Measurements from ENCODE around the gene COL19A1. TPM values are rescaled to one million over a fixed set of nuclear protein-coding genes. Genes with fewer than 3 reads are reported as not detected.

Gene COL19A1
- polyA plus RNA-seq, 1 of the 3 experiments (the other 2 are of a cell fraction) = 0.15 TPM

- Histone ChIP-seq H3K4me1 (ENCODE audit: control insufficient read depth in 1 of 2, insufficient read depth in 2 of 2, low read depth in 1 of 2, low read length in 1 of 2) (no peaks in the 10 kb centered on the region), H3K27me3 (ENCODE audit: insufficient read depth) (no peaks in the 10 kb centered on the region), H3K9ac (no peak overlapping the region), H3K9me2 (no peaks in the 10 kb centered on the region), H3F3A (replicated peaks; ENCODE audit: insufficient read depth) (no peaks in the 10 kb centered on the region), H3K4me3 (ENCODE audit: low read depth in 2 of 2, low read length in 1 of 2) (no peak overlapping the region), H3K9me3 (no peaks in the 10 kb centered on the region), H3K36me3 (replicated peaks in 1 of 2; ENCODE audit: control insufficient read depth in 1 of 2, insufficient read depth in 2 of 2, low read length in 1 of 2) (no peaks in the 10 kb centered on the region), H3K4me2 (no peak overlapping the region), H2AFZ (ENCODE audit: low read depth) (no peak overlapping the region), H3K27ac (ENCODE audit: low read depth in 2 of 2, low read length in 1 of 2) (no peak overlapping the region), H3K79me2 (ENCODE audit: insufficient read depth) (no peaks in the 10 kb centered on the region), H4K20me1 (ENCODE audit: insufficient read depth) (no peaks in the 10 kb centered on the region)
- no peak for TF ChIP-seq IRF3 (IDR thresholded peaks at IDR 0.05; ENCODE audit: low read depth, low read length)
- no peak for TF ChIP-seq FOXM1 (IDR thresholded peaks at IDR 0.05; ENCODE audit: low read depth)
- no peak for TF ChIP-seq GATA2 (CRISPR knock-in tag; IDR thresholded peaks at IDR 0.05)
- CTCF ChIA-PET = no interaction called here
- POLR2A ChIA-PET = no interaction called here
- DNase-seq = no peak
- WGBS (ENCODE audit: low lambda C conversion rate) = 40% methylated on average over 1 of the region's 1 CpG
These were observed 195.7 kb downstream of the COL19A1 start for GRCh38 chr6:70062010-70062409.

- Histone ChIP-seq H3K4me1 (ENCODE audit: control insufficient read depth in 1 of 2, insufficient read depth in 2 of 2, low read depth in 1 of 2, low read length in 1 of 2) (no peaks in the 10 kb centered on the region; a peak in 1 of 4 replicates), H3K4me2 (no peak overlapping the region), H3K27me3 (ENCODE audit: insufficient read depth) (no peaks in the 10 kb centered on the region), H2AFZ (ENCODE audit: low read depth) (no peak overlapping the region), H3K79me2 (ENCODE audit: insufficient read depth) (no peaks in the 10 kb centered on the region), H3K9ac (no peak overlapping the region), H3K4me3 (ENCODE audit: low read depth in 2 of 2, low read length in 1 of 2) (no peak overlapping the region), H3F3A (replicated peaks; ENCODE audit: insufficient read depth) (no peaks in the 10 kb centered on the region), H4K20me1 (ENCODE audit: insufficient read depth) (no peaks in the 10 kb centered on the region), H3K9me3 (no peaks in the 10 kb centered on the region), H3K9me2 (no peaks in the 10 kb centered on the region), H3K27ac (ENCODE audit: low read depth in 2 of 2, low read length in 1 of 2) (no peak overlapping the region), H3K36me3 (replicated peaks in 1 of 2; ENCODE audit: control insufficient read depth in 1 of 2, insufficient read depth in 2 of 2, low read length in 1 of 2) (no peaks in the 10 kb centered on the region)
- CTCF ChIA-PET = no interaction called here
- WGBS (ENCODE audit: low lambda C conversion rate) = 67% methylated on average over 1 of the region's 1 CpG
- TF ChIP-seq CHD2 (IDR thresholded peaks at IDR 0.05; ENCODE audit: low read length, partially characterized antibody) (no peak), ELF1 (IDR thresholded peaks at IDR 0.05) (no peak), USF1 (IDR thresholded peaks at IDR 0.05; ENCODE audit: borderline replicate concordance, low read depth) (no peak), PBX3 (IDR thresholded peaks at IDR 0.05) (no peak), NRF1 (IDR thresholded peaks at IDR 0.05; ENCODE audit: low read depth, low read length) (no peak), TEAD4 (IDR thresholded peaks at IDR 0.05; ENCODE audit: borderline replicate concordance, insufficient read depth) (no peak), JUND (IDR thresholded peaks at IDR 0.05) (no peak)
- DNase-seq = no peak
- POLR2A ChIA-PET = no interaction called here
These were observed 206.3 kb downstream of the COL19A1 start for GRCh38 chr6:70072540-70073179.

All from SK-N-SH (cell line).